HEK293T (cell line): ENCODE data around the gene GOLGA7B.

Experiments
- BHLHE40 ChIP-seq: fragments of 450-650 bp; IDR thresholded peaks from 2 replicates; pipeline ENCODE4 v1.6.1; 2016; ENCODE audit warnings: mild to moderate bottlenecking, moderate library complexity, borderline replicate concordance
- FOXA1 ChIP-seq: fragments of 450-650 bp; IDR thresholded peaks from 2 replicates; pipeline ENCODE4 v1.6.1; 2016; ENCODE audit warnings: mild to moderate bottlenecking
- FOXK2 ChIP-seq: fragments of 450-650 bp; IDR thresholded peaks from 2 replicates; pipeline ENCODE4 v1.6.1; 2016; ENCODE audit warnings: mild to moderate bottlenecking
- LEF1 ChIP-seq: fragments of 450-650 bp; IDR thresholded peaks from 2 replicates; pipeline ENCODE4 v1.6.1; 2017; ENCODE audit warnings: mild to moderate bottlenecking, borderline replicate concordance
- NFRKB ChIP-seq: fragments of 450-650 bp; IDR thresholded peaks from 2 replicates; pipeline ENCODE4 v1.6.1; 2016; ENCODE audit warnings: mild to moderate bottlenecking, moderate library complexity
- SUZ12 ChIP-seq: fragments of 450-650 bp; IDR thresholded peaks from 2 replicates; pipeline ENCODE4 v1.6.1; 2016; ENCODE audit warnings: mild to moderate bottlenecking
- TARDBP ChIP-seq: fragments of 450-650 bp; IDR thresholded peaks from 2 replicates; pipeline ENCODE4 v1.6.1; 2016
- ZNF384 ChIP-seq: fragments of 450-650 bp; IDR thresholded peaks from 2 replicates; pipeline ENCODE4 v1.6.1; 2016

- TF ChIP-seq ZNF384 (no peak), TARDBP (no peak), BHLHE40 (no peak), FOXA1 (no peak), SUZ12 (no peak), NFRKB (no peak), LEF1 (no peak), FOXK2 (no peak)
Measured at GRCh38 chr10:97851341-97852001, 1.8 kb downstream of the GOLGA7B start.
